ENCODE results near the gene RNF212. TPM values are rescaled to one million over a fixed set of nuclear protein-coding genes. Genes with fewer than 3 reads are reported as not detected.

The RNF212 gene
- total RNA-seq, 1 donor from 2014 or later: not detected

- intact Hi-C loops (cut with DNase I): loop anchor here (10.0 kb wide), 1 partner anchor 303 kb away; the partner anchor contains the start of gene UVSSA
- H3K9me3 ChIP-seq: no peaks in the 10 kb centered on the region
- no peaks in the 10 kb centered on the region for H3K27me3 ChIP-seq
- peak overlapping the region in 1 of 2 donors; percentile 32 for H3K4me3 ChIP-seq
- peaks cover 32 to 67% of the 10 kb centered on the region in 2 donors for H3K4me1 ChIP-seq
- H3K36me3 ChIP-seq: no peaks in the 10 kb centered on the region
- peak overlapping the region; percentile 70 to 81 for H3K27ac ChIP-seq
- no peak for DNase-seq (ENCODE audit: low spot score in 2 of 2)
- TF ChIP-seq, protein P1, sequence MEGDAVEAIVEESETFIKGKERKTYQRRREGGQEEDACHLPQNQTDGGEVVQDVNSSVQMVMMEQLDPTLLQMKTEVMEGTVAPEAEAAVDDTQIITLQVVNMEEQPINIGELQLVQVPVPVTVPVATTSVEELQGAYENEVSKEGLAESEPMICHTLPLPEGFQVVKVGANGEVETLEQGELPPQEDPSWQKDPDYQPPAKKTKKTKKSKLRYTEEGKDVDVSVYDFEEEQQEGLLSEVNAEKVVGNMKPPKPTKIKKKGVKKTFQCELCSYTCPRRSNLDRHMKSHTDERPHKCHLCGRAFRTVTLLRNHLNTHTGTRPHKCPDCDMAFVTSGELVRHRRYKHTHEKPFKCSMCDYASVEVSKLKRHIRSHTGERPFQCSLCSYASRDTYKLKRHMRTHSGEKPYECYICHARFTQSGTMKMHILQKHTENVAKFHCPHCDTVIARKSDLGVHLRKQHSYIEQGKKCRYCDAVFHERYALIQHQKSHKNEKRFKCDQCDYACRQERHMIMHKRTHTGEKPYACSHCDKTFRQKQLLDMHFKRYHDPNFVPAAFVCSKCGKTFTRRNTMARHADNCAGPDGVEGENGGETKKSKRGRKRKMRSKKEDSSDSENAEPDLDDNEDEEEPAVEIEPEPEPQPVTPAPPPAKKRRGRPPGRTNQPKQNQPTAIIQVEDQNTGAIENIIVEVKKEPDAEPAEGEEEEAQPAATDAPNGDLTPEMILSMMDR (IDR thresholded peaks at IDR 0.05): no peak
Measured at GRCh38 chr4:1041936-1042330, 71.4 kb downstream of the RNF212 start.

- DNase-seq (ENCODE audit: low spot score in 2 of 2): no peak
- Histone ChIP-seq H3K27ac (peak overlapping the region; percentile 70 to 81), H3K4me1 (peaks cover 34 to 70% of the 10 kb centered on the region in 2 donors), H3K36me3 (no peaks in the 10 kb centered on the region), H3K27me3 (no peaks in the 10 kb centered on the region), H3K9me3 (no peaks in the 10 kb centered on the region), H3K4me3 (peak overlapping the region in 1 of 2 donors; percentile 32)
- TF ChIP-seq, protein P1 (IDR thresholded peaks at IDR 0.05): no peak
- intact Hi-C loops (cut with DNase I): loop anchor here (10.0 kb wide), 1 partner anchor 303 kb away; the partner anchor contains the start of gene UVSSA
Measured at GRCh38 chr4:1041147-1041935, 72.0 kb downstream of the RNF212 start.

GRCh38 chr4:1040344-1041146, 72.8 kb downstream of the RNF212 start:
- TF ChIP-seq, protein P1 (IDR thresholded peaks at IDR 0.05): no peak
- no peaks in the 10 kb centered on the region for H3K36me3 ChIP-seq
- peaks cover 41 to 76% of the 10 kb centered on the region in 2 donors for H3K4me1 ChIP-seq
- H3K9me3 ChIP-seq: no peaks in the 10 kb centered on the region
- peak overlapping the region; percentile 70 to 81 for H3K27ac ChIP-seq
- peak overlapping the region in 1 of 2 donors; percentile 32 for H3K4me3 ChIP-seq
- no peak for DNase-seq (ENCODE audit: low spot score in 2 of 2)
- H3K27me3 ChIP-seq: no peaks in the 10 kb centered on the region
- intact Hi-C loops (cut with DNase I): loop anchor here (10.0 kb wide), 1 partner anchor 304 kb away; the partner anchor contains the start of gene UVSSA

- Histone ChIP-seq H3K4me1 (peaks cover 48 to 77% of the 10 kb centered on the region in 2 donors), H3K9me3 (no peaks in the 10 kb centered on the region), H3K36me3 (no peaks in the 10 kb centered on the region), H3K4me3 (no peak overlapping the region), H3K27ac (peak overlapping the region; percentile 77 to 81), H3K27me3 (no peaks in the 10 kb centered on the region)
- no peak for DNase-seq (ENCODE audit: low spot score in 2 of 2)
- intact Hi-C loops (cut with DNase I): loop anchor here (5.0 to 10.0 kb wide), 2 partner anchors 43 to 305 kb away; partner anchors contain the start of gene UVSSA
- TF ChIP-seq, protein P1 (IDR thresholded peaks at IDR 0.05): no peak
Measured at GRCh38 chr4:1039493-1040343, 73.6 kb downstream of the RNF212 start.
